Testis (tissue), 2 donors: ENCODE results near the gene MAP4K4.

Source experiments
- CTCF ChIP-seq, 3 experiments: fragments of 450-650 bp in 2 of 3; fragments of 200-600 bp in 1 of 3; sonication (generic) in 1 of 3; IDR thresholded peaks; one replicate each; pipeline ENCODE4 v1.5.1; 2016 to 2019; ENCODE audit warnings: antibody characterized with exemption in 3 of 3, mild to moderate bottlenecking in 2 of 3, moderate library complexity in 1 of 3
- POLR2A ChIP-seq: fragments of 450-650 bp; IDR thresholded peaks from one replicate; pipeline ENCODE4 v1.6.1; 2017; ENCODE audit warnings: antibody characterized with exemption, mild to moderate bottlenecking, moderate library complexity

DNA sequence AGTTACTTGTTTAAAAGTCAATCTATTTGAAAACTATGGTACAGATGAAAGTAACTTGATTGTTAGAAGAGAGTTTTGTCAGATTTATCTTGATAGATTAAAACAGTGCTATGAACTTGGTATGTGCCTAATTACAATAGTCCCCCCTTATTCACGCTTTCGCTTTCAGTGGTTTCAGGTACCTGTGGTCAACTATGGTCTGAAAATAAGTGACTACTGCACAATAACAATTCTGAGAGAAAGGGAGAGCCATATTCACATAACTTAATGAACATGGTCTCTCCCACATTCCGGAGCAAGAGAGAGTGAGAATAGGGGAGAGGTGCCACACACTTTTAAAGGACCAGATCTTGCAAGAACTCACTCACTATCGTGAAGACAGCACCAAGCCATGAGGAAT lies 13.2 kb upstream of the MAP4K4 start:
- no peak for TF ChIP-seq CTCF (IDR thresholded peaks at IDR 0.05)
- no peak for TF ChIP-seq POLR2A
